Loucy (cell line): ENCODE data around the gene KIF16B.

Experiments used
- EZH2phosphoT487 ChIP-seq: fragments of 200-600 bp; IDR thresholded peaks from 2 replicates; pipeline ENCODE4 v1.6.1; 2018; ENCODE audit warnings: antibody characterized with exemption, mild to moderate bottlenecking, moderate library complexity, borderline replicate concordance
- TF ChIP-seq, protein P1 (sequence below): fragments of 200-600 bp; sonication (generic); conservative IDR thresholded peaks from 2 replicates; pipeline ENCODE4 v1.5.1; 2014; ENCODE audit warnings: mild to moderate bottlenecking, antibody characterized with exemption, low read length

GRCh38 chr20:16560216-16560615 lies 13.0 kb downstream of the KIF16B start:
- TF ChIP-seq, protein P1, sequence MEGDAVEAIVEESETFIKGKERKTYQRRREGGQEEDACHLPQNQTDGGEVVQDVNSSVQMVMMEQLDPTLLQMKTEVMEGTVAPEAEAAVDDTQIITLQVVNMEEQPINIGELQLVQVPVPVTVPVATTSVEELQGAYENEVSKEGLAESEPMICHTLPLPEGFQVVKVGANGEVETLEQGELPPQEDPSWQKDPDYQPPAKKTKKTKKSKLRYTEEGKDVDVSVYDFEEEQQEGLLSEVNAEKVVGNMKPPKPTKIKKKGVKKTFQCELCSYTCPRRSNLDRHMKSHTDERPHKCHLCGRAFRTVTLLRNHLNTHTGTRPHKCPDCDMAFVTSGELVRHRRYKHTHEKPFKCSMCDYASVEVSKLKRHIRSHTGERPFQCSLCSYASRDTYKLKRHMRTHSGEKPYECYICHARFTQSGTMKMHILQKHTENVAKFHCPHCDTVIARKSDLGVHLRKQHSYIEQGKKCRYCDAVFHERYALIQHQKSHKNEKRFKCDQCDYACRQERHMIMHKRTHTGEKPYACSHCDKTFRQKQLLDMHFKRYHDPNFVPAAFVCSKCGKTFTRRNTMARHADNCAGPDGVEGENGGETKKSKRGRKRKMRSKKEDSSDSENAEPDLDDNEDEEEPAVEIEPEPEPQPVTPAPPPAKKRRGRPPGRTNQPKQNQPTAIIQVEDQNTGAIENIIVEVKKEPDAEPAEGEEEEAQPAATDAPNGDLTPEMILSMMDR, result no peak
- no peak for TF ChIP-seq EZH2phosphoT487
